Left cardiac atrium (tissue), 4 donors: ENCODE data around the gene SNX9. TPM values are rescaled to one million over a fixed set of nuclear protein-coding genes. Genes with fewer than 3 reads are reported as not detected.
A peak's percentile ranks its signal among the peaks of the same experiment; 100 is the strongest.
"Not testable (repeated sequence)": the region's sequence is repeated elsewhere in the genome, so short reads cannot be mapped to it uniquely, and the experiment has no call there.

Source experiments
- ATAC-seq, 2 donors: fragments of 200-7000 bp; cut with Tn5 transposase; one replicate each; pipeline ENCODE4 v1.9.1; 2020; ENCODE audit warnings: mild to moderate bottlenecking in 2 of 2, moderate library complexity in 2 of 2
- DNase-seq: peaks from one replicate; pipeline ENCODE4 v3.0.0-alpha.2; 2020
- intact Hi-C, 2 donors: fragments of 100-400 bp; cut with DNase I; formaldehyde crosslinking; loops; one replicate each; pipeline versions ENCODE4 v1.14.1 to v1.15.1; 2022 to 2023
- total RNA-seq, 2 donors: library from RNA; stranded (reverse); fragmentation: NEBNext Ultra II Directional; extraction: Animal tissue kit (Norgen Biotek cat#: 25700); gene quantifications; one replicate each; pipeline ENCODE4 v1.2.1, GENCODE V29; 2021
- donor health status: DM: no; HTN: yes; CAD: no.
- donor health status: DM: no; HTN: yes; CAD: no; lungs with severe emphysema.
- donor health status: DM: yes; HTN: yes; CAD: no.
- donor health status: Dilated cardiomyopathy.

The SNX9 gene
- total RNA-seq, 2 donors from 2014 or later, result 37.7 to 39.9 TPM

DNA sequence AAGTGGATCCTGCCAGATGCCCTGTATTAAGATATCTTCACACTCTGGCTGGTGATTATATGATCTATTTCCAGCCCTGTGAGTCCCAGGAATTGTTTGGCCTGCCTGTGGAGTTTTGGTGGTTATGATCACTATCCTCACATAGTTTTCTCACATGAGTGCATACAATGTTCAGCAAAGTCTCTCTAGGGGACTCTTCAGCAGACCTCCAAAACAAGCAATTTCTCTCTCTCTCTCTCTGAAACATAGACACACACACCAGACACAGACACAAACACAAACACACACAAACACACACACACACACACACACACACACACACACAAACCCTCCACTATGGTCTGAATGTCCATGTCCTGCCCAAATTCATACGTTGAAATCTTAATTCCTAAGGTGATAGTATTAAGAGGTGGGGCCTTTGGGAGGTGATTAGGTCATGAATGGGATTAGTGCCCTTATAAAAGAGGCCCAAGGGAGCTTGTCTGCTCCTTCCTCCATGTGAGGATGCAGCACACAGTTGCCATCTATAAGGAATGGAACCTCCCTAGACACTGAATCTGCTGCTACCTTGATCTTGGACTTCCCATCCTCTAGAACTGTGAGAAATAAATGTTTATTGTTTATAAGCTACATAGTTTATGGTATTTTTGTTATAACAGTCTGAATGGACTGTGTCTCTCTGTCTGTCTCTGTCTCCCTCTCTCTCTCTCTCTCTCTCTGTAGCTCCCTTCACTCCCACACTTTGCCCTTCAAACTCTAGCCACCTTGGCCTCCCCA, 136.6 kb downstream of the SNX9 start:
- intact Hi-C loops, result no loop called here
- DNase-seq, result no peak
- no peak for ATAC-seq

DNA sequence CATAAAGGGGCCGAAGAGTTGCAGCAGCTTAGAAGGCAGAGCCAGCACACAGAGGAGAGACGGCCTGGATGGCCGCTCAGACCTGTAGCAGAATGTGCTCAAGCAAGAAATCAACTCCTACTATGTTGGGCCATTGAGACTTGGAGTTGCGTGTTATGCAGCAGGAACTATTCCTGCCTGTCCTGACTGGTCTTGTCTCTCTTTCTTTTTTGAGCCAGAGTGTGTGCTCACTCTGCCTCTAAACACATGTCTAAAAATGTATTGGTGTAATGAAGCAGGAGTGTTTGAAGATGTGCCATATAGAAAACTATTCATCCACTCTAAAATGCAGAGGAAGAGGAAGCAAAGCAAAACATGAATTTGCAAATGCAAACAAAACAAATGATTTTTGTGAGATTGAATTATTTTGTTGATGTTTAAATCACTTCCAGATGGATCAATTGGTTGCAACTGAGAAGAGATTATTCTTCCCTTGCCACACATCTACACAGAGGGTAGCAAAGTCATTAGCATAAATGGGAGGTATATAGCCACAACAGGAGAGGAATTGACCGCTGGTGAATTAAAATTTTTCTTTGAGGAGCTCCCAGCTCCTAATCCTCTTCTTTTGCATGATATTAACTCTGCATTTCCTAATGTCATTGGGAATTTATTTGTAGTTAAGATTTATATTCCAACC, 138.2 kb downstream of the SNX9 start:
- DNase-seq (no peak), ATAC-seq (no peak)
- intact Hi-C loops, result no loop called here

DNA sequence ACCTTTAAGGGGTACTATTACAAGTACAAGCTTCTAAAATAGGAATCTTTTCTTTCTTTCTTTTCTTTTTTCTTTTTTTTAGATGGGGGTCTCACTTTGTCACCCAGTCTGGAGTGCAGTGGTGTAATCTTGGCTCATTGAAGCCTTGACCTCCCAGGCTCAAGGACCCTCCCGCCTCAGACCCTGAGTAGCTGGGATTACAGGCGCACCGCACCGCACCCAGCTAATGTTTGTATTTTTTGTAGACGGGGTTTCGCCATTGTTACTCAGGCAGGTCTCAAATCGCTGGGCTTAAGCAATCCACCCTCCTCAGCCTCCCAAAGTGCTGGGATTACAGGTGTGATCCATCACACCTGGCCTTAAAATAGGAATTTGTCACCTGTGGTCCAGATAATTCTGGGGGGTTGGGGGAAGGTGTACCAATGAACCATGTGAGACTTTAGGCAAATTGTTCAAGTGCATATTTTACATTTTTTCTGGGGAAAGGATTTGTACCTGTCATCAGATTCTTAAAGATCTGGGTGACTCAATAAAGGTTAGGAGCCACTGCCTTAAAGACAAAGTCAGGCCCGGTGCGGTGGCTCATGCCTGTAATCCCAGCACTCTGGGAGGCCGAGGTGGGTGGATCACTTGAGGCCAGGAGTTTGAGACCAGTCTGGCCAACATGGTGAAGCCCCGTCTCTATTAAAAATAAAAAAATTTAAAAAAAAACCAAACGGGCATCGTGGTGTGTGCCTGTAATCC, 139.0 kb downstream of the SNX9 start:
- ATAC-seq (no peak), DNase-seq (no peak)
- intact Hi-C loops, result no loop called here

DNA sequence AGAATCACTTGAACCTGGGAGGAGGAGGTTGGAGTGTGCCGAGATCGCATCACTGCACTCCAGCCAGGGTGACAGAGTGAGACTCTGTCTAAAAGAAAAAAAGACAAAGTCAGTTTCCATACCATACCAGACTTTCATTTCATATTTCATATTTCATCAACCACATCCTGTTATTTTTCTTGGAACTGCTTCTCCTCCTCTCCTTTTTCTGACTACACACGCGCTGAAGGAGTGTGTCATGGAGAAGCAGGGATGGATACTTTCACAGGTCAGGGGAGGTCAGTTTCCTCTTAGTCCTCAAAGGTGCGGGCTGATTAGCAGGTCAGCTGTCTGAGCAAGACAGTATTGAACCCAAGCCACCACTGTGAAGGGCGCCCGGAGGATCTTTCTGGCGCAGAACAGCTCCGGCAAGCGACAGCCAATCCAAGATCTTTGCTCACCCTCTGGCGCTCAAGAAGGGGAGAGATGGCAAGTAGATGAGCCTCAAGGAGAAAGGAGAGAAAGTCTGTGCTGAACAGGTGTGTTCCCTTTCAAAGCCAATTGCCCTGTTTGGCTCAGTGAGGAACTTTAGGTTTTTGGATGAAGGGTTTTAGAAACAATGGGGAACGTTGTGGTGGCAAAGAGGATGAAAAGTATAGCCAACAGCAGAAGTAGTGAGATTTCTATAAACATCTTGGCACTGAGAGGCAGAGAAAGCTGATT, 139.7 kb downstream of the SNX9 start:
- ATAC-seq, result peak in 1 of 2 donors; percentile 35
- no peak for DNase-seq
- intact Hi-C loops, result no loop called here

DNA sequence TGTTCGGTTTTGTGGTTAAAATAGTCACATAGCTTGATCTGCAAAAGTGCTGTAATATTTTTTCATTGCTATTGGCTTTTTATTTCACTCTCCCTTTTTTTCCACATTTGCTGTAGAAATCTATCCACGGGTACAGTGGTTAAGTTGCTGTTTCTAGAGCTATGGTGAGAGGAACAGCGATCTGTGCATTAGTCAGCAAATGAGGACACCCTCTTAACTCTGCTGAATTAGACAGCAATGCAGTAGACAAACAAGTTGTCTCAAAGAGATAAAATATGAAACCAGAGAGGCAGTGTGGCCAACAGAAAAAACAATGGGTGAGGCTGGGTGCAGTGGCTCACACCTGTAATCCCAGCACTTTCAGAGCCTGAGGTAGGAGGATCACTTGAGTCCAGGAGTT, 141.1 kb downstream of the SNX9 start:
- no peak for DNase-seq
- no peak for ATAC-seq
- intact Hi-C loops, result no loop called here

DNA sequence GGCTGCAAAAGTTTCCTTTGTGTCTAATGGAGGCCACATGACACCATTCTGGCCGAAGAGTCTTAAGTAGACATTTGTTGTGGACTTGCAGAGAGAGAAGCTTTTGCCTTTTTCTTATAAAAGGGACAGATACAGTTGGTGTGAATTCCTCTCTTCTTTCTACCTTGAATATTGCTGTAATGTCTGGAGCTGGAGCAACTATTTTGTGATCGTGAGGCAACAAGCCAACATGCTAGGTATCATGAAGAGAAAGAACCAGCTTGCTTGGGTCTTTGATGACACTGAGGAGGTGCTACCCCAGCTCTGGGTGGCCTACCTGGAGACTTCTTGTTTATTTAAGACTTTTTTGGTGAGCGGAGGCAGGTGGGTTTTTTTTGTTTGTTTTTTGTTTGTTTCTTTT, 142.3 kb downstream of the SNX9 start:
- DNase-seq (no peak), ATAC-seq (no peak)
- intact Hi-C loops, result no loop called here

DNA sequence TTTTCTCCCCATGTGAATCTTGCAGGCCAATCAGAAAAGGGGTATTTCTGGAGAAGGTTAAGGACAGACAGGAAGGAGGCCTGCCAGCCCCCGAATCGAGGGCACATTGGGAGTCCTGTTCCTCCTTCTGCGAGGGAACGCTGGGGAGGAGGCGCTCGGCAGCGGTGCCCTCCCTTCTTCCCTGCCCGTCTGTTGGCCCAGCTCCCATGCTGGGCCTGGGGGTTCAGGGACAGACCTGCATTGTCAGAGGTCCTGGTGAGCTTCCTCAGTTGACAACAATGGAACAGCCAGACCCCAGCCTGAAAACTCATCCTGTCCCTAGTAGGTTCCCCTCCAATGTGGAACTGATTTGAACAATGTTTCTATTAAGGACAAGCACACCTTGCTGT, 143.5 kb downstream of the SNX9 start:
- DNase-seq, result no peak
- intact Hi-C loops, result no loop called here
- no peak for ATAC-seq

DNA sequence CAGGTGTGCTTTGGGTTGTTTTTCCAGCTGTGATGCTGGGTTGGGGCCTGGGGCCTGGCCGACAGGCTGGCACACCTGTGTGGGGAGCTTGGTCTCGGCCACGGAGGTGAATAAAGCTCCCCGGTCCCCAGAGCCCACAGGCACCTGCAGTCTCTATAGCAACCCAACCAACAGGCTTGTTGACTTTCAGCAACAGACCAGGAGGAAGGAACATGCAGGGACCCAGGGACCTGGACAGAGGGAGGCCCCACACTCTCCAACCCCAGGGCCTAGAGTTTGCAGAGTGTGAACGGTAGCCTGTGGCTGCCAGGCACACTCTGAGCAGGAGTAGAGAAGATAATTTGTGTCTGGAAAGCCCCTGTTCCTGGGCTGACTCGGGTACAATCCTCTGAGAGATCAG, 144.0 kb downstream of the SNX9 start:
- ATAC-seq (no peak), DNase-seq (no peak)
- intact Hi-C loops, result no loop called here

DNA sequence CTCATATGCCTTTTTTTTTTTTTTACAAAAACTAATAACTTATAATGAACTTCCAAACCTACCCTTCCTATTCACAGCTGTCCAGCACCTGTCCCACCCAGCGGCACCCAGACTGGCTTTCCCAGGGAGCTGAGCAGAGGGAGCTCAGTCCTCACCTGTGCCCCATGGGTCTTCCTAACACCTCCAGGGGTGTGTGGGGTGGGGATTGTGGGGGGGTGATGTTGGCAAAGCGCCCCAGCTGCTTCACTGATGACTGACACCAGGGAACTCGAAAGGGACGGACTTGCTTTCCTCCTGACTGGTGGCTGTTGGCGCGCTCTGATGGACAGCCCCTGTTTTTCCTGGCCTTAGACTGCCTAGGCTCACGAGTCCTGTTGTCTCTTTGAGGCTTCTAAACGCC, 144.4 kb downstream of the SNX9 start:
- DNase-seq, result no peak
- ATAC-seq, result no peak
- intact Hi-C loops, result no loop called here

DNA sequence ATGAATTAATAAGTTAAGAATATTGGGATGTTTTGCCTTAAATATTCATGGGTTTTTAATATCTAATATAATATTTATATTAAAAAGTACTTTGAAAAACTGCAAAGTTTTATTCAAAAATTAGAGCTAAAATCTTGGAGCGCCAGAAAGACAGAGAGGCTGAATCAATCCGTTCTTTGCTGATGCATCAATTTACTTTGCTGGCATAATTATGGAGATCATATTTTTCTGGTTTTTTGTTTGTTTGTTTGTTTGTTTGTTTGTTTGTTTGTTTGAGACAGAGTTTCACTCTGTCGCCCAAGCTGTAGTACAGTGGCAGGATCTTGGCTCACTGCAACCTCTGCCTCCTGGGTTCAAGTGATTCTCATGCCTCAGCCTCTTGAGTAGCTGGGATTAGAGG, 149.1 kb downstream of the SNX9 start:
- DNase-seq, intact Hi-C loops, ATAC-seq: not testable (repeated sequence)

DNA sequence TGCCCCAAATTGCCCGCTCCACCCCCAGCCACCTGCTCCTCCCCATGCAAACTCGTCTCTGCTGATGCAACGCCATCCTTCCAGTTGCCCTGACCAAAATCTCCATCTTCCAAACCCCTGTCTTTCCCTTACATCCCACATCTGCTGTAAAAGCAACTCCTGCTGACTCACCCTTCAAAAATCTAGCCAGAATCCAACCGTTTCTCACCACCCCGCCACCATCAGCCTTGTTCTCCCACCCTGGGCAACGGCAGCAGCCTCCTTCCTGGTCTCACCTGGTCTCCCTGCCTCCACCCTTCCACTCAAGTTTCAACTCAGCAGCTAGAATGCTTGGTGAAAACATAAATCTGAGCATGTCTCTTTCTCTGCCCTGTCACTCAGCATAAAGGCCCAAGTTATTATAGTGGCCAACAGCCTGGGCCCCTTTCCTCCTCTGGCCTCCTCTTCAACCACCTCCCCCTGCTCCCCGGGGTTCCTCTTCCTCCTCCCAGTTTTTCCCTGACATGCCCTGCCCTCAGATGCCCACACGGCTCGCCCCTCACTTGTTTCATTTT, 151.4 kb downstream of the SNX9 start:
- ATAC-seq (no peak), DNase-seq (no peak)
- intact Hi-C loops, result no loop called here

DNA sequence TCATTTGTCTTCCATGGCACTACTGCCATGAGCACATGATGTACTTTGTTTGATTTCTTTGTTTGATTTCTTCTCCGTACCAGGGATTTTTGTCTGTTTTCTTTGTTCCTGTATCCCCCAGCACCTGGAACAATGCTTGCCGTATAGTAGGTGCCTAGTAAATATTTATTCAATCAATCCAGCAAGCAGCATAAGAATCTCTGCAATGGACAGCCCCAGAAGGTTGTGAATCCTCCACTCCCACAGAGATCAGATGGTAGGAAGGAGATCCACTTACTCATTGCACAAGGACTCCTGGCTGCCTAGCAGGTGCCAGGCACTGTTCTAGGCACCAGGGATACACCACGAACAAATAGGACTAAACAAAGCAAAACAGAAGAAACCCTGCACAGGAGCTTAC, 151.9 kb downstream of the SNX9 start:
- intact Hi-C loops, result no loop called here
- no peak for DNase-seq
- ATAC-seq, result no peak

DNA sequence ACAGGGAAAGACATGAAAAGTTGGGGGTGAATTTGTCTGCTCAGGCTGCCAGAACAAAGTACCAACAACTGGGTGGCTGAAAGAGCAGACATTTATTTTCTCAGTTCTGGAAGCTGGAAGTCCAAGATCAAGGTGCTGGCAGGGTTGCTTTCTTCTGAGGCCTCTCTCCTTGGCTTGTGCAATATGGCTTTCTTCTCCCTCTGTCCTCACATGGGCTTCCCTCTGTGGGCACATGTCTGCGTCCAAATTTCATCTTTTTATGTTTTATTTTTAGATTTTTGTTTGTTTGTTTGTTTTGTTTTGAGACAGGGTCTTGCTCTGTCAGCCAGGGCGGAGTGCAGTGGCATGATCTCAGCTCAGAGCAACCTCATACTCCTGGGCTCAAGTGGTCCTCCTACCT, 152.4 kb downstream of the SNX9 start:
- intact Hi-C loops, result no loop called here

DNA sequence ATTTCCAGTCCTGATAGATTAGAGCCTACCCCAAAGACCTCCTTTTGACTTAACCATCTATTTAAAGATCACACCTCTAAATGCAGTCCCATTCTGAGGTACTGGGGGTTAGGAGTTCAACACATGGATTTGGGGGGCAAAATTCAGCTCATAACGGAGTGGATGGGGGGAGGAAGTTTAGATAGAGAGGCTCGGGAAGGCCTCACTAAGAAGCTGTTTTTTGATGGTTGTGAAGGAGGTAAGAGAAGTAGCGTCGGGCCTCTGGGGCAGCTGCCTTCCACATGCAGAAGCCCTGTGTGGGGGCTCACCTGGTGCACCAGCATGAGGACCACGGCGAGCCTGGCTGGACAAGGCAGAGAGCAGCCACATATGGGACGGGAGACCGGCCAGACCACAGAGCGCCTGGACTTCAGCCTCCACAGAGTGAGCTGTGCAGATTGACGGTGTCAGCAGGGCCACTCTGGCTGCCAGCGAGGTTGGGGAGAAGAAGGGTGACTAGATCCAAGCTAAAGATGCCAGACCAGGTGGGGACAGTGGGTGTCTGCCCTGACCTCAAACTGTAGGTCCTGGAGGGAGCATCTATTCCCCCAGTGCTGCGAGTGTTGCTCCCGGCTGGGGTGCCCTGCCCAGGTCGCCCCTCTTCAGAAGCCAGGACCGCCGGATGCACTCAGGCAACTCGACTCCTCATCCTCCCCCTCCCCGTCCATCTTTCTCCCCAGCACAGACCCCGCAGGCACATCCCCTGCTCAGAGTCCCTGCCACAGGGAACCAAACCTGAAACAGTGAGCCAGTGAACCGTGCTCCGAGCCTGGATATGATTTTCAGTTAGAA, 153.5 kb downstream of the SNX9 start:
- ATAC-seq (no peak), DNase-seq (no peak)
- intact Hi-C loops, result no loop called here

More for the DNA sequence above, 152.4 kb downstream of the SNX9 start:
- ATAC-seq, result no peak
- no peak for DNase-seq

DNA sequence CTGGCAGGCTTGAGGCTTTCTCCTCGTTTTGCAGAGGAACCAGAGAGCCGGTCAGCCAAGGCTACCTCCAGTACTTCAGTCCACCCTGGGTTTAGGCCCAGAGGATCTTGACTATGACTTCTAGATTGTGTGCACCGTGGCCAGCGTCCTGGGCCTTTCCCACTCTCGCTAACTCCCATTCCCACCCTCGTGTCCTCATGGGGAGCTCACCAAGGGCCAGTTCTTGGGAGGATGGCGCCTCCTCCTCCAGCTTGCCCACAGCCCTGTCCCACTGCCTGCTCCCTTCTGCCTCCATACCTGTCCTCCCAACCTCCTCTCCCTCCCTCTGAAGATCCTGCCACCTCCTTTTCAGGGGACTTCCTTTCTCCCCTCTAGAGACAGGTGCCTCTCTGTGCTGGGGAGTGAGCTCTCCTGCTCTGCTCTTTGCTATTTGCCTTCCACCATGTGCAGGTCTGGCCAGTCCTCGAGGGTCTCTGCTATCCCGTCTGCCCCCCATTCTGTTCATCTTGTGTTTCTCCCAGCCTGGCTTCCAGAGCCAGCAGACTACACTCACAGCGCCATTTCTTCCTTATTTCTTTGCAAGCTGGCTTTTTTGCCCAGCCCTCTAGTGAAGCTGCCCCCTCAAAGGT, 154.2 kb downstream of the SNX9 start:
- ATAC-seq, result no peak
- no peak for DNase-seq

DNA sequence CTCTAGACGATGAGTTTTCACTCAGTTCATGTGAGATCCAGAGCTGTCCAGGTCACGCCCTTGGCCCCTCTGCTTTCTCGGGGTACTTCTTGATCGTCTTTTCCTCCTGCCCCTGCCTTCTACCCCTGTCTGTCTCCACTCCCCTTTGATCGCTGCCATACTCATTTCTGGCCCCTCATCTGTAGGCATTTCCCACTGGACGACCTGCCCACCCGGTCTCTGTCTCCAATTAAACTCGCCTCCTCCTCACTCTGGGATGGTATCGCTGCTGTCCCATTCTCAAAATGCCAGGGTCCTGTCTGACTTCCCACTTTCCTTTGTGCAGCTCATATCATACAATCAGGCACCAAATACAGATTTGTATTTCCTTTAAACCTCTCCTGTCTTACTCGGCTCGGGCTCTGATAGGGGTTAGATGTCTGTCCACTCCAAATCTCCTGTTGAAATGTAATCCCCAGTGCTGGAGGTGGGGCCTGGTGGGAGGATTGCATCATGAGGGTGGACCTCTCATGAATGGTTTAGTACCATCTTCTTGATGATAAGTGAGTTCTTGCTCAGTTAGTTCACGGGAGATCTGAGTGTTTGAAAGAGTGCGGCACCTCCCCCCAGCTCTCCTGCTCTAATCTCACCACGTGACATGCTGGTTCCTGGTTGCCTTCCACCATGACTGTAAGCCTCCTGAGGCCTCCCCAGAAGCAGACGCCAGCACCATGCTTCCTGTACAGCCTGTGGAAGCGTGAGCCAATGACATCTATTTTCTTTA, 155.2 kb downstream of the SNX9 start:
- DNase-seq (no peak), ATAC-seq (peak in 1 of 2 donors; percentile 2)
- intact Hi-C loops, result no loop called here

More for the DNA sequence above, 154.2 kb downstream of the SNX9 start:
- intact Hi-C loops, result no loop called here
